ENCODE data around the gene FUT4.
"Not testable (repeated sequence)": the region's sequence is repeated elsewhere in the genome, so short reads cannot be mapped to it uniquely, and the experiment has no call there.

FUT4 gene

DNA sequence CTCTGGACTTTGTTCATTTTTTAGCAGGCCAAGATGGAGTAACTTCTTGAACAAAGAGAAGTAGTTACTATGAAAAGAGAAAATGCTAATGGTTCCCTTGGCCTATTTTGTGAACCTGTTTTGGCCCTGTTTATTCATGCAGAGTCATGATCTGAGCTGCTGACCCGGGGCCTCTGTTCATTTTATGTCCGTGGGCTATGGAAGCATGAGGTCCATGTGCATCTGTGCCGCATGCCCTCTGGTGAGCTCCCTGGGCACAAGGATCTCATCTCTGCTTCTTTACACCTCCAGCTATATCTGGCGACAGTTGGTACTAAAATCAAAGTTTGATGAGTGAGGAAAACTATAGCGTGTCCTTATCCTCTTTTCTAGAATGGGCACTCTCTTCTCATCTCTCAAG lies 24.5 kb downstream of the FUT4 start:
- no peak for DNase-seq

DNA sequence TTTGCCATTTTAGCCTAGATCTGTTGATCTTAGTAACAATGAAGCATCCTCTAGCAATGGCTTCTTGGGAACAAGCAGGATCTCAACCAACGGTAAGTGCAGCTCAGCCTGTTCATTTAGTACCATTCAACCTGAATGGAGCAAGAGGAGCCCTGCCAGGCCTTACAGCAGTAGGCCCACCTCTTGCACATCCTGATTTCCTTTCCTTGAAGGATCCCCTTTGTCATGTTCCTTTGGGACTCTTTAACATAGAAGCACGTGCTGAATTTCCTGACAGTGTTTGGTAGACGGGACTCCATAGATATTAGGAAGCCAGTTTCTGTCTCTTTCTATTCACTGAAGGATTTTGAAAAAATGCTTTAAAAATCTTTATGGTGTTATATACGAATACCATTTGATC lies 25.0 kb downstream of the FUT4 start:
- no peak for DNase-seq

DNA sequence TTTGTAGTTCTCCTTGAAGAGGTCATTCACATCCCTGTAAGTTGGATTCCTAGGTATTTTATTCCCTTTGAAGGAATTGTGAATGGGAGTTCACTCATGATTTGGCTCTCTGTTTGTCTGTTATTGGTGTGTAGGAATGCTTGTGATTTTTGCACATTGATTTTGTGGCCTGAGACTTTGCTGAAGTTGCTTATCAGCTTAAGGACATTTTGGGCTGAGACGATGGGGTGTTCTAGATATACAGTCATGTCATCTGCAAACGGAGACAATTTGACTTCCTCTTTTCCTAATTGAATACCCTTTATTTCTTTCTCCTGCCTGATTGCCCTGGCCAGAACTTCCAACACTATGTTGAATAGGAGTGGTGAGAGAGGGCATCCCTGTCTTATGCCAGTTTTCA lies 29.3 kb downstream of the FUT4 start:
- not testable (repeated sequence) for DNase-seq

- no peak for DNase-seq
These were observed 30.7 kb downstream of the FUT4 start for GRCh38 chr11:94574193-94574961.

GRCh38 chr11:94576306-94576705 lies 32.6 kb downstream of the FUT4 start:
- no peak for DNase-seq

- no peak for DNase-seq
These were observed 34.1 kb downstream of the FUT4 start for GRCh38 chr11:94577841-94578240.

DNA sequence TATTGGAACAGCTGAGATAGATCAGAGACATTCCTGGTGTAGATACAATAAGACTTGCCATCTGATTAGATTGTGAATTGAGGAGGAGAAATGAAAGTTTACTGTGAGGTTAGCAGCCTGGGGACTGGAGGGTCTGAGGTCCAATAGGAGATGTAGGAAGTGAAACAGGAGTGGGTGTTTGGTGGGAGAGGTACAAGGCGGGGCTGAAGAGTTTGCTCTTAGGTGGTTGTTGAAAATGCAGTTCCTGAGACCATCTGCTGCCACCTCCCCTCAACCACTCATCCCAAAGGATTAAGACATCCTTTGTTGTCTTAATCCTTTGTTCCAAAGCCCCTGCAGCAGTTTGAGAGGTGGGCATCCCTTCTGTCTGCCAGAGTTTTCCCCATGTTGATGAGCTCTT lies 38.2 kb downstream of the FUT4 start:
- no peak for DNase-seq

GRCh38 chr11:94583213-94583865 lies 39.6 kb downstream of the FUT4 start:
- no peak for DNase-seq

- DNase-seq: peak; percentile 14
These were observed 40.3 kb downstream of the FUT4 start for GRCh38 chr11:94583866-94584500.

GRCh38 chr11:94584978-94585377 lies 41.3 kb downstream of the FUT4 start:
- DNase-seq: no peak

DNA sequence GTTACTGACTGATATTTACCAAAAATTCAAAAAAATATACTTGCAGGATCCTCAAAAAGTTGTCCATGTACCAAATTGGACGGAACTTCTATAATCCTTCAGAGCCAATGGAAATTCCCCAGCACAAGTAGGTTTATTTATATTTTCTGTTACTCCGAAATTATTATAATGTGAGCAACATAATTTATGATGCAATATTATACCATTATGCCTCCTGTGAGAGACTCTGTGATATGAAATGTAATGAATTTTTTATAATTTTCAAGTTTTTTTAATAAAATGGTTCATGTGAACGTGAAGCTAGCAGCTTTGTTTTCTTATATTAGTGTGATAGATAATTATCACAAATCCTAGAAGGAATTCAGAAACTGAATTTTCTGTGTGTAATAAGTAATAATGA lies 41.7 kb downstream of the FUT4 start:
- no peak for DNase-seq

DNA sequence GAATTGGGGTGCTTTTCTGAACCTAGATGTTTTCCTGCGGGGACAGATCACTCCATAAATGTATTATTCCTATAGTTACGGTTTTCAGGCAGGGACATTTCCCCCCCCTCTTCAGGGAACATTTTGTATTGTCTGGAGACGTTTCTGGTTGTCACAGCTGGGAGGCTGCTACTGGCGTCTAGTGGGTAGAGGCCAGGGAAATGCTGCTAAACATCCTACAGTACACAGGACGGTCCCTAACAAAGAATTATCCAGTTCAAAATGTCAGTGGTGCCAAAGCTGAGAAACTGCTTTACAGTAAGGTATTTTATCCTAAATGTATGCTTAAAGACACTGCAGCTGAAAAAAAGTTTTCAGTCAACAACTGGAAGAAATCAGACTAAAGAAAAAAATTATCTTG lies 42.8 kb downstream of the FUT4 start:
- DNase-seq: no peak

- no peak for DNase-seq
These were observed 43.3 kb downstream of the FUT4 start for GRCh38 chr11:94586978-94587377.

- no peak for DNase-seq
These were observed 44.7 kb downstream of the FUT4 start for GRCh38 chr11:94588366-94588942.

- no peak for DNase-seq
These were observed 46.8 kb downstream of the FUT4 start for GRCh38 chr11:94590352-94591041.

- DNase-seq: no peak
These were observed 49.3 kb downstream of the FUT4 start for GRCh38 chr11:94593030-94593429.

DNA sequence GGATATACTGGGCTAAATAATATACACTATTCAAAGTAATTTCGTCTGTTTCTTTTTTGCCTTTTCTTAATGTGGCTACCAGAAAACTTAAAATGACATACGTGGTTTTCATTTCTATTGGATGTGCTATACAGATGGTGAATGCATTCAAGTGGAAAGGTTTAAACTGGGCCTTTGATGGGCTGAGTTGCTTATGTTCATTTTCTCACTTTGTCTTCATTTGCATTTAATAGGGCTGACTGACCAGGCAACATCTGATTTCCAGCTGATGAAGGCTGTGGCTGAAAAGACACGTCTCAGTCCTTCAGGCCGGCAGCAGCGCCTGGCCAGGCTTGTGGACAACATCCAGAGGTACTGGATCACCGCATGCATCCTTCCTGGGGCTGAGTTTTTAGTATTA lies 51.4 kb downstream of the FUT4 start:
- DNase-seq: no peak

- no peak for DNase-seq
These were observed 54.2 kb downstream of the FUT4 start for GRCh38 chr11:94597896-94598295.
